Stomach (tissue), 4 donors: Measurements from ENCODE around the gene ATG10.

Source experiments
- EP300 ChIP-seq: sonication (generic); formaldehyde crosslinking; IDR thresholded peaks from one replicate; pipeline ENCODE4 v1.6.1; 2017; ENCODE audit warnings: antibody characterized with exemption
- POLR2A ChIP-seq, 4 donors: fragments of 450-650 bp; IDR thresholded peaks; one replicate each; pipeline ENCODE4 v1.6.1; 2016; ENCODE audit warnings: antibody characterized with exemption in 4 of 4, control low read depth in 2 of 4, mild to moderate bottlenecking in 1 of 4, moderate library complexity in 1 of 4
- POLR2AphosphoS5 ChIP-seq, 3 donors: sonication (generic); formaldehyde crosslinking; IDR thresholded peaks; one replicate each; pipeline ENCODE4 v1.6.1; 2016; ENCODE audit warnings: antibody characterized with exemption in 3 of 3
- TF ChIP-seq, protein P1 (sequence below), 7 experiments: fragments of 450-650 bp in 4 of 7; fragments of 200-600 bp in 3 of 7; sonication (generic) in 3 of 7; IDR thresholded peaks; one replicate each; pipeline ENCODE4 v1.5.1; 2016 to 2019; ENCODE audit warnings: antibody characterized with exemption in 7 of 7, control low read depth in 2 of 7, mild to moderate bottlenecking in 1 of 7

- no peak for TF ChIP-seq POLR2A (IDR thresholded peaks at IDR 0.05)
- no peak for TF ChIP-seq POLR2AphosphoS5 (IDR thresholded peaks at IDR 0.05)
- TF ChIP-seq, protein P1, sequence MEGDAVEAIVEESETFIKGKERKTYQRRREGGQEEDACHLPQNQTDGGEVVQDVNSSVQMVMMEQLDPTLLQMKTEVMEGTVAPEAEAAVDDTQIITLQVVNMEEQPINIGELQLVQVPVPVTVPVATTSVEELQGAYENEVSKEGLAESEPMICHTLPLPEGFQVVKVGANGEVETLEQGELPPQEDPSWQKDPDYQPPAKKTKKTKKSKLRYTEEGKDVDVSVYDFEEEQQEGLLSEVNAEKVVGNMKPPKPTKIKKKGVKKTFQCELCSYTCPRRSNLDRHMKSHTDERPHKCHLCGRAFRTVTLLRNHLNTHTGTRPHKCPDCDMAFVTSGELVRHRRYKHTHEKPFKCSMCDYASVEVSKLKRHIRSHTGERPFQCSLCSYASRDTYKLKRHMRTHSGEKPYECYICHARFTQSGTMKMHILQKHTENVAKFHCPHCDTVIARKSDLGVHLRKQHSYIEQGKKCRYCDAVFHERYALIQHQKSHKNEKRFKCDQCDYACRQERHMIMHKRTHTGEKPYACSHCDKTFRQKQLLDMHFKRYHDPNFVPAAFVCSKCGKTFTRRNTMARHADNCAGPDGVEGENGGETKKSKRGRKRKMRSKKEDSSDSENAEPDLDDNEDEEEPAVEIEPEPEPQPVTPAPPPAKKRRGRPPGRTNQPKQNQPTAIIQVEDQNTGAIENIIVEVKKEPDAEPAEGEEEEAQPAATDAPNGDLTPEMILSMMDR (IDR thresholded peaks at IDR 0.05) = no peak
- TF ChIP-seq EP300 = no peak
Observed at GRCh38 chr5:82163452-82164175, 191.8 kb downstream of the ATG10 start.
